GM23338 (cell line): ENCODE data around the gene SH3BP4. TPM values are rescaled to one million over a fixed set of nuclear protein-coding genes. Genes with fewer than 3 reads are reported as not detected.

Experiments
- ATAC-seq: fragments of 200-7000 bp; cut with Tn5 transposase; 3 replicates; pipeline ENCODE4 v1.9.1; 2020
- DNase-seq: peaks from one replicate; pipeline ENCODE4 v3.0.0-alpha.2; 2015; ENCODE audit warnings: low spot score
- H2AFZ ChIP-seq: fragments of 200-600 bp; sonication (generic); 2 replicates; pipeline ENCODE4 v1.8.0; 2016; ENCODE audit warnings: antibody characterized with exemption, mild to moderate bottlenecking, moderate library complexity
- H3F3A ChIP-seq: fragments of 200-600 bp; sonication (generic); replicated peaks from 2 replicates; pipeline ENCODE4 v1.8.0; 2017; ENCODE audit warnings: antibody characterized with exemption, mixed run types, low read depth
- H3K27ac ChIP-seq: fragments of 200-600 bp; sonication (generic); 2 replicates; pipeline ENCODE4 v1.6.1; 2016; ENCODE audit warnings: low read depth
- H3K27me3 ChIP-seq: fragments of 200-600 bp; sonication (generic); 2 replicates; pipeline ENCODE4 v1.8.0; 2016; ENCODE audit warnings: mild to moderate bottlenecking, mixed run types, moderate library complexity; ENCODE audit not compliant: insufficient read depth
- H3K36me3 ChIP-seq: fragments of 200-600 bp; sonication (generic); 2 replicates; pipeline ENCODE4 v1.8.0; 2016; ENCODE audit warnings: mild to moderate bottlenecking; ENCODE audit not compliant: insufficient read depth
- H3K4me1 ChIP-seq: fragments of 200-600 bp; sonication (generic); 2 replicates; pipeline ENCODE4 v1.8.0; 2016; ENCODE audit warnings: mild to moderate bottlenecking, moderate library complexity; ENCODE audit not compliant: insufficient read depth
- H3K4me2 ChIP-seq: fragments of 200-600 bp; sonication (generic); 2 replicates; pipeline ENCODE4 v1.7.1; 2017; ENCODE audit warnings: mixed run types
- H3K4me3 ChIP-seq: fragments of 200-600 bp; sonication (generic); 2 replicates; pipeline ENCODE4 v1.6.1; 2016; ENCODE audit warnings: mixed run types
- H3K79me2 ChIP-seq: fragments of 200-600 bp; sonication (generic); replicated peaks from 2 replicates; pipeline ENCODE4 v1.8.0; 2017; ENCODE audit warnings: mild to moderate bottlenecking; ENCODE audit not compliant: insufficient read depth
- H3K9me2 ChIP-seq: fragments of 200-600 bp; sonication (generic); 2 replicates; pipeline ENCODE4 v1.8.0; 2017; ENCODE audit not compliant: insufficient read depth
- H4K20me1 ChIP-seq: fragments of 200-600 bp; sonication (generic); replicated peaks from 2 replicates; pipeline ENCODE4 v1.8.0; 2017; ENCODE audit warnings: mild to moderate bottlenecking; ENCODE audit not compliant: insufficient read depth
- H3K27ac Mint-ChIP-seq: 2 replicates; pipeline ENCODE4 v1.8.0; 2020; ENCODE audit warnings: inconsistent platforms, mild to moderate bottlenecking, moderate library complexity, mixed read lengths
- H3K27me3 Mint-ChIP-seq: 3 replicates; pipeline ENCODE4 v1.8.0; 2022; ENCODE audit warnings: low read depth, mild to moderate bottlenecking, moderate library complexity, mixed read lengths, inconsistent platforms; ENCODE audit not compliant: insufficient read depth, poor library complexity
- H3K36me3 Mint-ChIP-seq: 3 replicates; pipeline ENCODE4 v1.8.0; 2021; ENCODE audit warnings: low read depth, mild to moderate bottlenecking, inconsistent platforms, moderate library complexity, mixed read lengths
- H3K4me1 Mint-ChIP-seq: 3 replicates; pipeline ENCODE4 v1.8.0; 2020; ENCODE audit warnings: mild to moderate bottlenecking, inconsistent platforms, mixed read lengths
- H3K4me3 Mint-ChIP-seq: 3 replicates; pipeline ENCODE4 v1.8.0; 2021; ENCODE audit warnings: moderate library complexity, mild to moderate bottlenecking, inconsistent platforms, mixed read lengths
- H3K9me3 Mint-ChIP-seq: 3 replicates; pipeline ENCODE4 v1.8.0; 2020; ENCODE audit warnings: moderate library complexity, mild to moderate bottlenecking, inconsistent platforms, mixed read lengths
- CREB1 ChIP-seq: fragments of 250-450 bp; sonication (Bioruptor Pico); IDR thresholded peaks from 2 replicates; pipeline ENCODE4 v1.5.0; 2020; ENCODE audit warnings: low read depth, mild to moderate bottlenecking, moderate library complexity
- EZH2 ChIP-seq: fragments of 200-600 bp; sonication (generic); IDR thresholded peaks from one replicate; pipeline ENCODE4 v1.8.0; 2017; ENCODE audit warnings: antibody characterized with exemption, mild to moderate bottlenecking, low read depth; ENCODE audit not compliant: unreplicated experiment
- EZH2phosphoT487 ChIP-seq: fragments of 200-600 bp; sonication (generic); IDR thresholded peaks from one replicate; pipeline ENCODE4 v1.8.1; 2018; ENCODE audit warnings: antibody characterized with exemption; ENCODE audit not compliant: unreplicated experiment
- JUNB ChIP-seq: IDR thresholded peaks from one replicate; pipeline ENCODE4 v1.6.1; 2016; ENCODE audit warnings: antibody characterized with exemption; ENCODE audit not compliant: unreplicated experiment
- STAT1 ChIP-seq: IDR thresholded peaks from one replicate; pipeline ENCODE4 v1.6.1; 2016; ENCODE audit warnings: antibody characterized with exemption; ENCODE audit not compliant: unreplicated experiment
- ZNF331 ChIP-seq: fragments of 250-450 bp; sonication (Bioruptor Pico); IDR thresholded peaks from 2 replicates; pipeline ENCODE4 v1.5.0; 2020; ENCODE audit warnings: low read depth, mild to moderate bottlenecking, moderate library complexity
- polyA plus RNA-seq: library from polyadenylated mRNA; unstranded; fragments of >200 nt; fragmentation: Nextera tagmentation; extraction: Ambion mirVana; gene quantifications from 2 replicates; pipeline ENCODE4 v1.2.1, GENCODE V29; 2016
- total RNA-seq: library from RNA; depleted of rRNA; stranded (reverse); fragments of >200 nt; shearing (Covaris generic); gene quantifications from 2 replicates; pipeline ENCODE4 v1.2.3, GENCODE V29; 2014
- TF ChIP-seq, protein P1 (sequence below), 2 experiments: fragments of 200-600 bp in 1 of 2; sonication (generic) in 1 of 2; conservative IDR thresholded peaks; 2 replicates each; pipeline versions ENCODE4 v1.5.1 to v1.6.1; 2016 to 2017; ENCODE audit warnings: antibody characterized with exemption in 2 of 2, low read depth in 2 of 2, mild to moderate bottlenecking in 2 of 2, moderate library complexity in 1 of 2
- TF ChIP-seq, protein P2 (sequence below): IDR thresholded peaks from one replicate; pipeline ENCODE4 v1.6.1; 2018; ENCODE audit warnings: antibody characterized with exemption; ENCODE audit not compliant: unreplicated experiment
- TF ChIP-seq, protein P3 (sequence below): IDR thresholded peaks from 2 replicates; pipeline ENCODE4 v1.6.1; 2016; ENCODE audit warnings: antibody characterized with exemption

The SH3BP4 gene
- total and polyA plus RNA-seq, 2 experiments from 2014 or later = 15.6 to 50.9 TPM

DNA sequence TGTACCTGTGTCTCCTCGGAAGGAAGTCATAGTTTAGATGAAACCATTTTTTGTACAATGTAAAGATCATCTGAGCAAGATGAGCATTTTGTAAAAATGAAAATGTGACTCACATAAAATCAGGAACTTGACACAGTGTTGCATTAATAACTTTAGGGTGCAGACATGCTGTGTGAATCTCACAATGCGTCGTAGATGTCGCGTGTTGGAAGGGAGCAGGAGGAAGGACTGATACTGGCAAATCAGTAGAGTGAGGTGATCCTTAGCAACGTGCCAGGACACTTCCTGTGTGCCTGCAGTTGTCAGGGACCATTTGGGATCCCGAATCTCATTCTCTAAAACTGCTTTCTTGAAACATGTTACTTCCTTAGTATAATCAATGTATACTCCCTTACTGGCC lies 103.1 kb downstream of the SH3BP4 start:
- H3K4me1 Mint-ChIP-seq = peaks cover 3% of the 10 kb centered on the region; the same call in 1 of the 3 replicates
- no peak for ATAC-seq
- H3K79me2 ChIP-seq = peaks cover 15% of the 10 kb centered on the region
- no peaks in the 10 kb centered on the region for H3K4me1 ChIP-seq
- H3K27ac ChIP-seq = no peak overlapping the region
- no peak overlapping the region for H2AFZ ChIP-seq
- H3F3A ChIP-seq = no peaks in the 10 kb centered on the region
- H3K9me3 Mint-ChIP-seq = no peaks in the 10 kb centered on the region
- no peak overlapping the region for H3K4me3 Mint-ChIP-seq
- TF ChIP-seq, protein P1, sequence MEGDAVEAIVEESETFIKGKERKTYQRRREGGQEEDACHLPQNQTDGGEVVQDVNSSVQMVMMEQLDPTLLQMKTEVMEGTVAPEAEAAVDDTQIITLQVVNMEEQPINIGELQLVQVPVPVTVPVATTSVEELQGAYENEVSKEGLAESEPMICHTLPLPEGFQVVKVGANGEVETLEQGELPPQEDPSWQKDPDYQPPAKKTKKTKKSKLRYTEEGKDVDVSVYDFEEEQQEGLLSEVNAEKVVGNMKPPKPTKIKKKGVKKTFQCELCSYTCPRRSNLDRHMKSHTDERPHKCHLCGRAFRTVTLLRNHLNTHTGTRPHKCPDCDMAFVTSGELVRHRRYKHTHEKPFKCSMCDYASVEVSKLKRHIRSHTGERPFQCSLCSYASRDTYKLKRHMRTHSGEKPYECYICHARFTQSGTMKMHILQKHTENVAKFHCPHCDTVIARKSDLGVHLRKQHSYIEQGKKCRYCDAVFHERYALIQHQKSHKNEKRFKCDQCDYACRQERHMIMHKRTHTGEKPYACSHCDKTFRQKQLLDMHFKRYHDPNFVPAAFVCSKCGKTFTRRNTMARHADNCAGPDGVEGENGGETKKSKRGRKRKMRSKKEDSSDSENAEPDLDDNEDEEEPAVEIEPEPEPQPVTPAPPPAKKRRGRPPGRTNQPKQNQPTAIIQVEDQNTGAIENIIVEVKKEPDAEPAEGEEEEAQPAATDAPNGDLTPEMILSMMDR (conservative IDR thresholded peaks at IDR 0.05; ENCODE audit: low read depth in 2 of 2) = no peak
- TF ChIP-seq JUNB = no peak
- TF ChIP-seq STAT1 = no peak
- no peak for TF ChIP-seq CREB1 (CRISPR knock-in tag)
- TF ChIP-seq EZH2phosphoT487 = no peak
- TF ChIP-seq, protein P2, sequence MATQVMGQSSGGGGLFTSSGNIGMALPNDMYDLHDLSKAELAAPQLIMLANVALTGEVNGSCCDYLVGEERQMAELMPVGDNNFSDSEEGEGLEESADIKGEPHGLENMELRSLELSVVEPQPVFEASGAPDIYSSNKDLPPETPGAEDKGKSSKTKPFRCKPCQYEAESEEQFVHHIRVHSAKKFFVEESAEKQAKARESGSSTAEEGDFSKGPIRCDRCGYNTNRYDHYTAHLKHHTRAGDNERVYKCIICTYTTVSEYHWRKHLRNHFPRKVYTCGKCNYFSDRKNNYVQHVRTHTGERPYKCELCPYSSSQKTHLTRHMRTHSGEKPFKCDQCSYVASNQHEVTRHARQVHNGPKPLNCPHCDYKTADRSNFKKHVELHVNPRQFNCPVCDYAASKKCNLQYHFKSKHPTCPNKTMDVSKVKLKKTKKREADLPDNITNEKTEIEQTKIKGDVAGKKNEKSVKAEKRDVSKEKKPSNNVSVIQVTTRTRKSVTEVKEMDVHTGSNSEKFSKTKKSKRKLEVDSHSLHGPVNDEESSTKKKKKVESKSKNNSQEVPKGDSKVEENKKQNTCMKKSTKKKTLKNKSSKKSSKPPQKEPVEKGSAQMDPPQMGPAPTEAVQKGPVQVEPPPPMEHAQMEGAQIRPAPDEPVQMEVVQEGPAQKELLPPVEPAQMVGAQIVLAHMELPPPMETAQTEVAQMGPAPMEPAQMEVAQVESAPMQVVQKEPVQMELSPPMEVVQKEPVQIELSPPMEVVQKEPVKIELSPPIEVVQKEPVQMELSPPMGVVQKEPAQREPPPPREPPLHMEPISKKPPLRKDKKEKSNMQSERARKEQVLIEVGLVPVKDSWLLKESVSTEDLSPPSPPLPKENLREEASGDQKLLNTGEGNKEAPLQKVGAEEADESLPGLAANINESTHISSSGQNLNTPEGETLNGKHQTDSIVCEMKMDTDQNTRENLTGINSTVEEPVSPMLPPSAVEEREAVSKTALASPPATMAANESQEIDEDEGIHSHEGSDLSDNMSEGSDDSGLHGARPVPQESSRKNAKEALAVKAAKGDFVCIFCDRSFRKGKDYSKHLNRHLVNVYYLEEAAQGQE = no peak
- TF ChIP-seq, protein P3, sequence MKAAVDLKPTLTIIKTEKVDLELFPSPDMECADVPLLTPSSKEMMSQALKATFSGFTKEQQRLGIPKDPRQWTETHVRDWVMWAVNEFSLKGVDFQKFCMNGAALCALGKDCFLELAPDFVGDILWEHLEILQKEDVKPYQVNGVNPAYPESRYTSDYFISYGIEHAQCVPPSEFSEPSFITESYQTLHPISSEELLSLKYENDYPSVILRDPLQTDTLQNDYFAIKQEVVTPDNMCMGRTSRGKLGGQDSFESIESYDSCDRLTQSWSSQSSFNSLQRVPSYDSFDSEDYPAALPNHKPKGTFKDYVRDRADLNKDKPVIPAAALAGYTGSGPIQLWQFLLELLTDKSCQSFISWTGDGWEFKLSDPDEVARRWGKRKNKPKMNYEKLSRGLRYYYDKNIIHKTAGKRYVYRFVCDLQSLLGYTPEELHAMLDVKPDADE = no peak
- no peak for TF ChIP-seq ZNF331 (CRISPR knock-in tag)
- TF ChIP-seq EZH2 = no peak
- H3K27ac Mint-ChIP-seq = no peak overlapping the region
- H4K20me1 ChIP-seq = peaks cover 6% of the 10 kb centered on the region; the same call in 1 of the 2 replicates
- H3K9me2 ChIP-seq = no peaks in the 10 kb centered on the region
- peaks cover 6% of the 10 kb centered on the region for H3K27me3 Mint-ChIP-seq
- no peak overlapping the region for H3K4me3 ChIP-seq
- no peaks in the 10 kb centered on the region for H3K27me3 ChIP-seq
- H3K4me2 ChIP-seq = no peak overlapping the region
- H3K36me3 Mint-ChIP-seq = peaks cover 25% of the 10 kb centered on the region
- DNase-seq = no peak
- no peaks in the 10 kb centered on the region for H3K36me3 ChIP-seq
